ENCODE results near the gene PTPRN2. TPM values are rescaled to one million over a fixed set of nuclear protein-coding genes. Genes with fewer than 3 reads are reported as not detected.

The PTPRN2 gene
- total and polyA plus RNA-seq, 2 donors (not counting 1 experiment from before 2014, with no cell fraction given): 0.54 to 1.2 TPM

DNA sequence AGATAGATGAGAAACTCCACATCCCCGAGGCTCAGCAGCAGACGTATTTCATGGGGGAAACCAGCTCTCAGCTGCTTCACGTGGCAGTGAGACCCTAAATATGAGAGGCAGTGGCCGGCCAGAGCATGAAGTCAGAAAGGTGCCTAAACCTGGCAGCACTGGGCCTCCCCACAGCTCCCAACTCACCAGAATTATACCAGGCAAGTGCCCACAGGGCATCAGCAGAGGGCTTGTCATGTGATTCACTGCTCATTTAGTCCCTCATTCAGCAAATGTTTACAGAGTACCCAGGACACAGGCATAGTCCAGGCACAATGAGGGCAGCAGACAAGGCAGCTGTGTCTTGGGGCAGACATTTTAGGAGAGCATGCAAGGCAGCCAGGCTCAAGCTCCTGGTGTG is 212.6 kb downstream of the PTPRN2 start:
- Histone ChIP-seq H3K36me3 (ENCODE audit: control insufficient read depth, insufficient read depth, low read length) (no peaks in the 10 kb centered on the region), H3K4me2 (ENCODE audit: extremely low read depth, insufficient read depth, low read length) (no peak overlapping the region), H3K79me2 (ENCODE audit: control insufficient read depth, insufficient read depth, low read length) (no peaks in the 10 kb centered on the region), H3K27me3 (ENCODE audit: control insufficient read depth, insufficient read depth, low read length) (no peaks in the 10 kb centered on the region), H3K4me1 (ENCODE audit: control insufficient read depth, extremely low read depth, insufficient read depth, low read length) (no peaks in the 10 kb centered on the region), H2AFZ (ENCODE audit: low read length) (no peak overlapping the region), H4K20me1 (ENCODE audit: control insufficient read depth, extremely low read depth, insufficient read depth, low read length) (no peaks in the 10 kb centered on the region), H3K9ac (ENCODE audit: insufficient read depth, low read length) (no peak overlapping the region), H3K27ac (ENCODE audit: insufficient read depth, low read length) (no peak overlapping the region), H3K4me3 (replicated peaks in 1 of 4; ENCODE audit: control extremely low read depth in 1 of 4, insufficient read depth in 1 of 4, low read depth in 3 of 4, low read length in 4 of 4) (no peak overlapping the region), H3K9me3 (ENCODE audit: control insufficient read depth, insufficient read depth, low read depth, low read length) (no peaks in the 10 kb centered on the region)
- no peak for TF ChIP-seq EZH2 (IDR thresholded peaks at IDR 0.05; ENCODE audit: low read length, missing control alignments)
- TF ChIP-seq, protein P1, sequence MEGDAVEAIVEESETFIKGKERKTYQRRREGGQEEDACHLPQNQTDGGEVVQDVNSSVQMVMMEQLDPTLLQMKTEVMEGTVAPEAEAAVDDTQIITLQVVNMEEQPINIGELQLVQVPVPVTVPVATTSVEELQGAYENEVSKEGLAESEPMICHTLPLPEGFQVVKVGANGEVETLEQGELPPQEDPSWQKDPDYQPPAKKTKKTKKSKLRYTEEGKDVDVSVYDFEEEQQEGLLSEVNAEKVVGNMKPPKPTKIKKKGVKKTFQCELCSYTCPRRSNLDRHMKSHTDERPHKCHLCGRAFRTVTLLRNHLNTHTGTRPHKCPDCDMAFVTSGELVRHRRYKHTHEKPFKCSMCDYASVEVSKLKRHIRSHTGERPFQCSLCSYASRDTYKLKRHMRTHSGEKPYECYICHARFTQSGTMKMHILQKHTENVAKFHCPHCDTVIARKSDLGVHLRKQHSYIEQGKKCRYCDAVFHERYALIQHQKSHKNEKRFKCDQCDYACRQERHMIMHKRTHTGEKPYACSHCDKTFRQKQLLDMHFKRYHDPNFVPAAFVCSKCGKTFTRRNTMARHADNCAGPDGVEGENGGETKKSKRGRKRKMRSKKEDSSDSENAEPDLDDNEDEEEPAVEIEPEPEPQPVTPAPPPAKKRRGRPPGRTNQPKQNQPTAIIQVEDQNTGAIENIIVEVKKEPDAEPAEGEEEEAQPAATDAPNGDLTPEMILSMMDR (conservative IDR thresholded peaks at IDR 0.05 in 1 of 2, IDR thresholded peaks at IDR 0.05 in 1 of 2; ENCODE audit: low read depth in 1 of 2, low read length in 2 of 2): no peak
- DNase-seq (ENCODE audit: low read depth in 2 of 2): no peak

DNA sequence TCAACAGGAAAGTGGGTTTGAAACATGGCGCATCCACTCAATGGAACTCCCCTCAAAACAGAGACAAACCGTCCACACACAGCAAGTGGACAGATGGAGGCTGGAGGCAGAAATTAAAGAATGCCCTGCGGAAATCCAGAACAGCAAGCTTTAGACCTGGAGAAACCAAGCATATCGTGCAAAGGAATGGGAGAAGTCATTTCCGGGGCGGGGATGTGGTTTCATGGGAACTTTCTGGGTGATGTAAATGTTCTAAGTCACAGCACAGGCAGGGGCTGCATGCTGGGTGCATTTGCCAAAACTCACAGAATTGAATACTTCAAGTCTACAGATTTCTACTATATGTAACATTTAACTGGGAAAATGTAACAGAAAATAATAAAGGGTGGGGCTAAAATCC is 213.0 kb downstream of the PTPRN2 start:
- H3K9ac ChIP-seq (ENCODE audit: insufficient read depth, low read length): no peak overlapping the region
- H3K27ac ChIP-seq (ENCODE audit: insufficient read depth, low read length): no peak overlapping the region
- TF ChIP-seq EZH2 (IDR thresholded peaks at IDR 0.05; ENCODE audit: low read length, missing control alignments): no peak
- TF ChIP-seq, protein P1 (conservative IDR thresholded peaks at IDR 0.05 in 1 of 2, IDR thresholded peaks at IDR 0.05 in 1 of 2; ENCODE audit: low read depth in 1 of 2, low read length in 2 of 2): no peak
- H3K4me2 ChIP-seq (ENCODE audit: extremely low read depth, insufficient read depth, low read length): no peak overlapping the region
- H3K36me3 ChIP-seq (ENCODE audit: control insufficient read depth, insufficient read depth, low read length): no peaks in the 10 kb centered on the region
- no peaks in the 10 kb centered on the region for H4K20me1 ChIP-seq (ENCODE audit: control insufficient read depth, extremely low read depth, insufficient read depth, low read length)
- no peak overlapping the region for H3K4me3 ChIP-seq (replicated peaks in 1 of 4; ENCODE audit: control extremely low read depth in 1 of 4, insufficient read depth in 1 of 4, low read depth in 3 of 4, low read length in 4 of 4)
- DNase-seq (ENCODE audit: low read depth in 2 of 2): no peak
- no peak overlapping the region for H2AFZ ChIP-seq (ENCODE audit: low read length)
- no peaks in the 10 kb centered on the region for H3K79me2 ChIP-seq (ENCODE audit: control insufficient read depth, insufficient read depth, low read length)
- H3K9me3 ChIP-seq (ENCODE audit: control insufficient read depth, insufficient read depth, low read depth, low read length): no peaks in the 10 kb centered on the region
- H3K27me3 ChIP-seq (ENCODE audit: control insufficient read depth, insufficient read depth, low read length): no peaks in the 10 kb centered on the region
- H3K4me1 ChIP-seq (ENCODE audit: control insufficient read depth, extremely low read depth, insufficient read depth, low read length): no peaks in the 10 kb centered on the region

DNA sequence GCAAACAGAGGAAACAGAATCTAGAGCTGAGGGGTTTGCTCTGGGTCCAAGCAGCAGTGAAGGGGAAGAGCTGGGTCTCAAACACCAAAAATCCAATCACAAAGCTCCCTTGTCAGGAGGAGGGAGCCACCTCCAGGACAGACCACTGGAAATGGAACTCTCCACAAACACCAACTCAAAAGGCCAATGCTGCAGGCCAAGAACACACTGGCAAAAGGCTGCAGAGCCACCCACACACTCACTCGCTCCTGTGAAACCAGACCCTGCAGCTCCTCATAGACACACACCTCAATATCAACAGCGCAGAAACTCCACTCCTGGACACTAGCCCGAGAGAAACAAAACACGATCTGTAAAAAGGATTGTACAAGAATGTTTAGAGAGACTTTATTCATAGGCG is 213.5 kb downstream of the PTPRN2 start:
- Histone ChIP-seq H3K4me1 (ENCODE audit: control insufficient read depth, extremely low read depth, insufficient read depth, low read length) (no peaks in the 10 kb centered on the region), H3K9me3 (ENCODE audit: control insufficient read depth, insufficient read depth, low read depth, low read length) (no peaks in the 10 kb centered on the region), H3K79me2 (ENCODE audit: control insufficient read depth, insufficient read depth, low read length) (no peaks in the 10 kb centered on the region), H4K20me1 (ENCODE audit: control insufficient read depth, extremely low read depth, insufficient read depth, low read length) (no peaks in the 10 kb centered on the region), H3K27ac (ENCODE audit: insufficient read depth, low read length) (no peak overlapping the region), H3K36me3 (ENCODE audit: control insufficient read depth, insufficient read depth, low read length) (no peaks in the 10 kb centered on the region), H3K4me3 (replicated peaks in 1 of 4; ENCODE audit: control extremely low read depth in 1 of 4, insufficient read depth in 1 of 4, low read depth in 3 of 4, low read length in 4 of 4) (no peak overlapping the region), H3K9ac (ENCODE audit: insufficient read depth, low read length) (no peak overlapping the region), H3K27me3 (ENCODE audit: control insufficient read depth, insufficient read depth, low read length) (no peaks in the 10 kb centered on the region), H3K4me2 (ENCODE audit: extremely low read depth, insufficient read depth, low read length) (no peak overlapping the region), H2AFZ (ENCODE audit: low read length) (no peak overlapping the region)
- TF ChIP-seq EZH2 (IDR thresholded peaks at IDR 0.05; ENCODE audit: low read length, missing control alignments): no peak
- TF ChIP-seq, protein P1 (conservative IDR thresholded peaks at IDR 0.05 in 1 of 2, IDR thresholded peaks at IDR 0.05 in 1 of 2; ENCODE audit: low read depth in 1 of 2, low read length in 2 of 2): no peak
- no peak for DNase-seq (ENCODE audit: low read depth in 2 of 2)

All from fibroblast of lung (primary cell).